Gastroesophageal sphincter (tissue), 4 donors: ENCODE data around the gene C12orf75. TPM values are rescaled to one million over a fixed set of nuclear protein-coding genes. Genes with fewer than 3 reads are reported as not detected.

Experiments used
- ATAC-seq: fragments of 150-250 bp; one replicate; pipeline ENCODE4 v1.9.1; 2016; ENCODE audit warnings: mild to moderate bottlenecking, moderate library complexity
- H3K27ac ChIP-seq, 4 donors: fragments of 200-600 bp; sonication (generic) in 3 of 4; 1 replicate in 3 of 4; 2 replicates in 1 of 4; pipeline ENCODE4 v1.5.1; 2016 to 2019
- H3K27me3 ChIP-seq: fragments of 200-600 bp; sonication (generic); one replicate; pipeline ENCODE4 v1.5.1; 2019
- H3K36me3 ChIP-seq, 2 donors: fragments of 200-600 bp; sonication (generic); one replicate each; pipeline ENCODE4 v1.5.1; 2019; ENCODE audit warnings: control low read depth in 1 of 2
- H3K4me1 ChIP-seq, 3 donors: fragments of 200-600 bp; sonication (generic); 1 replicate in 2 of 3; 2 replicates in 1 of 3; pipeline ENCODE4 v1.5.1; 2016 to 2019; ENCODE audit warnings: control low read depth in 2 of 3
- H3K4me3 ChIP-seq, 2 donors: fragments of 200-600 bp; sonication (generic); one replicate each; pipeline ENCODE4 v1.5.1; 2019; ENCODE audit warnings: mild to moderate bottlenecking in 1 of 2, moderate library complexity in 1 of 2
- H3K9me3 ChIP-seq, 3 donors: fragments of 200-600 bp; sonication (generic); one replicate each; pipeline ENCODE4 v1.5.1; 2017 to 2019; ENCODE audit warnings: control low read depth in 2 of 3
- EP300 ChIP-seq: sonication (generic); formaldehyde crosslinking; IDR thresholded peaks from one replicate; pipeline ENCODE4 v1.6.1; 2017; ENCODE audit warnings: antibody characterized with exemption, mild to moderate bottlenecking
- POLR2A ChIP-seq, 2 donors: fragments of 450-650 bp; IDR thresholded peaks; one replicate each; pipeline ENCODE4 v1.6.1; 2017; ENCODE audit warnings: antibody characterized with exemption in 2 of 2, mild to moderate bottlenecking in 2 of 2, moderate library complexity in 1 of 2
- POLR2AphosphoS5 ChIP-seq: sonication (generic); formaldehyde crosslinking; IDR thresholded peaks from one replicate; pipeline ENCODE4 v1.6.1; 2017; ENCODE audit warnings: antibody characterized with exemption
- WGBS, 2 donors: methylation state at CpG; one replicate each; pipeline ENCODE4 v1.1.5; 2018; ENCODE audit warnings: low coverage in 1 of 2; 5-methylcytosine and 5-hydroxymethylcytosine counted together
- total RNA-seq, 4 donors: library from RNA; depleted of rRNA; stranded (reverse); fragments of >200 nt; gene quantifications; one replicate each; pipeline ENCODE4 v1.1.0, GENCODE V29; 2016
- TF ChIP-seq, protein P1 (sequence below), 4 experiments: fragments of 200-600 bp in 2 of 4; fragments of 450-650 bp in 2 of 4; sonication (generic) in 1 of 4; IDR thresholded peaks; one replicate each; pipeline ENCODE4 v1.5.1; 2017 to 2019; ENCODE audit warnings: antibody characterized with exemption in 4 of 4, mild to moderate bottlenecking in 2 of 4, moderate library complexity in 2 of 4

C12orf75 gene
- total RNA-seq, 4 donors from 2014 or later = 1.9 to 4.3 (median 2.2) TPM; not detected in 1

- H3K27me3 ChIP-seq = no peaks in the 10 kb centered on the region
- no peaks in the 10 kb centered on the region for H3K4me1 ChIP-seq
- no peaks in the 10 kb centered on the region for H3K36me3 ChIP-seq
- no peaks in the 10 kb centered on the region for H3K9me3 ChIP-seq
- no peak overlapping the region for H3K27ac ChIP-seq
- ATAC-seq = no peak
- WGBS, 2 donors = 85 to 100% methylated on average over 2 to 3 of the region's 3 CpGs
- H3K4me3 ChIP-seq = no peak overlapping the region
- TF ChIP-seq, protein P1, sequence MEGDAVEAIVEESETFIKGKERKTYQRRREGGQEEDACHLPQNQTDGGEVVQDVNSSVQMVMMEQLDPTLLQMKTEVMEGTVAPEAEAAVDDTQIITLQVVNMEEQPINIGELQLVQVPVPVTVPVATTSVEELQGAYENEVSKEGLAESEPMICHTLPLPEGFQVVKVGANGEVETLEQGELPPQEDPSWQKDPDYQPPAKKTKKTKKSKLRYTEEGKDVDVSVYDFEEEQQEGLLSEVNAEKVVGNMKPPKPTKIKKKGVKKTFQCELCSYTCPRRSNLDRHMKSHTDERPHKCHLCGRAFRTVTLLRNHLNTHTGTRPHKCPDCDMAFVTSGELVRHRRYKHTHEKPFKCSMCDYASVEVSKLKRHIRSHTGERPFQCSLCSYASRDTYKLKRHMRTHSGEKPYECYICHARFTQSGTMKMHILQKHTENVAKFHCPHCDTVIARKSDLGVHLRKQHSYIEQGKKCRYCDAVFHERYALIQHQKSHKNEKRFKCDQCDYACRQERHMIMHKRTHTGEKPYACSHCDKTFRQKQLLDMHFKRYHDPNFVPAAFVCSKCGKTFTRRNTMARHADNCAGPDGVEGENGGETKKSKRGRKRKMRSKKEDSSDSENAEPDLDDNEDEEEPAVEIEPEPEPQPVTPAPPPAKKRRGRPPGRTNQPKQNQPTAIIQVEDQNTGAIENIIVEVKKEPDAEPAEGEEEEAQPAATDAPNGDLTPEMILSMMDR (IDR thresholded peaks at IDR 0.05) = no peak
- TF ChIP-seq POLR2A (IDR thresholded peaks at IDR 0.05) = no peak
- TF ChIP-seq POLR2AphosphoS5 = no peak
- TF ChIP-seq EP300 = no peak
These were observed 89.1 kb downstream of the C12orf75 start for GRCh38 chr12:105419606-105420005.

DNA sequence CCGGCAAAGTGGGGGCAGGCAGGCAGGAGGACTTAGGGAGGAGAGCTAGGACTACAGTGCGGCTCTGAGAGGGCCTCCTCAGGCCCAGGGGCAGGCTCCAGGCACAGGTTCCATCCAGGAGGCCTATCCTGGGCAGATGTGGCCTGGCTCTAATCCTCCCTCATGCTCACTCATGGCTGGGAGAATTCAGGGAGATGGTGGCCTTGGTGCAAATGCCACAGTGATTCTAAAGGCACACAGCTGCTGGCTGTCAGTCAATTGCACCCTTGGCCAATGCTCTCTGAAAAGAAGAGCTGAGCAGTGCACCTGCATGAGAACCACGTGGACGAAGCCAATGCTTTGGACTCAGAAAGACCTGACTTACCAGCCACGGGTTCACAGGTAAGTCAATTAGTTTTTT, 89.6 kb downstream of the C12orf75 start:
- WGBS, 2 donors = 80 to 85% methylated on average over 3 to 4 of the region's 5 CpGs
- Histone ChIP-seq H3K9me3 (no peaks in the 10 kb centered on the region), H3K36me3 (no peaks in the 10 kb centered on the region), H3K4me1 (no peaks in the 10 kb centered on the region), H3K4me3 (no peak overlapping the region), H3K27ac (no peak overlapping the region), H3K27me3 (no peaks in the 10 kb centered on the region)
- ATAC-seq = no peak
- TF ChIP-seq, protein P1 (IDR thresholded peaks at IDR 0.05) = no peak
- TF ChIP-seq EP300 (no peak), POLR2AphosphoS5 (no peak), POLR2A (IDR thresholded peaks at IDR 0.05) (no peak)

DNA sequence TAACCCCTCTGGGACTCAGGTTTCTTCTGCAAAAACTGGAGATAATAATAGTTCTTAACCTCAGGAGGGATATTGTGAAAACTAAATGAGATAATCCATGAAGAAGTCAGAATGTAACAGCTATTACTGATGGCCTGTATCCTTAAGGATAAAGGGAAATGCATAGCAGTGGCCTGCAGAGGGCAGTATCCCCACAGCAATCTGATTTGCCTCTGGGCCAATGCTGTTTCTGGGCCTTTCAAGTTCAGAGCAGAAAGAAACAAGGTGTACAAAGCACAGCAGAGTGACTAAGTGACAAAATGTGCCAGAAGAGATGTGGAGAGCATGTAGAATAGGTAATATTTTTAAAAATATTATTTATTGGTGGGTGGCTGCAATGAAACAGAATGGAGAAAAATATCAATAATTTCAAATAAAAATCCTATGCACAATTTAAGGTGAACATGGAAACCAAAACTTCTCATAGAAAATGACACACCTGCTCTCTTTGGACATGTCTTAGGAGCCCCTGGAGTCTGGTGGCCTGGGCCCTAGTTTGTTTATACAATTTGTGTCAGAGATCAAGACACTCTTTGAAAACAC, 90.3 kb downstream of the C12orf75 start:
- Histone ChIP-seq H3K27ac (no peak overlapping the region), H3K9me3 (no peaks in the 10 kb centered on the region), H3K4me3 (no peak overlapping the region), H3K27me3 (no peaks in the 10 kb centered on the region), H3K4me1 (no peaks in the 10 kb centered on the region), H3K36me3 (no peaks in the 10 kb centered on the region)
- TF ChIP-seq, protein P1 (IDR thresholded peaks at IDR 0.05) = peak; percentile 89 to 94 (median 90)
- TF ChIP-seq POLR2A (IDR thresholded peaks at IDR 0.05) (no peak), POLR2AphosphoS5 (no peak)
- ATAC-seq = peak; percentile 85

Other genes starting within 250 kb of the C12orf75 start
- gene ALDH1L2, start 246.2 kb upstream of the C12orf75 start, total RNA-seq = 1 to 10 TPM; 4.0 to 8.1 (median 7.1) TPM
- 100 to 1,000 TPM in 1 of 4 donors, 10 to 100 TPM in 3; 32.7 to 136 (median 53.6) TPM for gene WASHC4, start 223.0 kb upstream of the C12orf75 start, total RNA-seq
- gene APPL2, start 94.5 kb upstream of the C12orf75 start, total RNA-seq = 10 to 100 TPM; 17.0 to 32.4 (median 23.4) TPM